Chondrocyte (in vitro differentiated cells): ENCODE data around the gene SCIMP. TPM values are rescaled to one million over a fixed set of nuclear protein-coding genes. Genes with fewer than 3 reads are reported as not detected.
A peak's percentile ranks its signal among the peaks of the same experiment; 100 is the strongest.

Experiments
- DNase-seq: peaks from one replicate; pipeline ENCODE4 v3.0.0; 2021; ENCODE audit warnings: mixed read lengths, low spot score
- H3K27ac Mint-ChIP-seq: one replicate; pipeline ENCODE4 v1.8.0; 2021; ENCODE audit warnings: mild to moderate bottlenecking, moderate library complexity, mixed read lengths; ENCODE audit not compliant: unreplicated experiment
- H3K27me3 Mint-ChIP-seq: 2 replicates; pipeline ENCODE4 v1.8.0; 2021; ENCODE audit warnings: low read depth, mixed read lengths
- H3K36me3 Mint-ChIP-seq: 2 replicates; pipeline ENCODE4 v1.8.0; 2021; ENCODE audit warnings: low read depth, mixed read lengths
- H3K4me1 Mint-ChIP-seq: 2 replicates; pipeline ENCODE4 v1.8.0; 2021; ENCODE audit warnings: low read depth, mild to moderate bottlenecking, mixed read lengths
- H3K4me3 Mint-ChIP-seq: one replicate; pipeline ENCODE4 v1.8.0; 2021; ENCODE audit warnings: mild to moderate bottlenecking, moderate library complexity, mixed read lengths; ENCODE audit not compliant: unreplicated experiment
- H3K9me3 Mint-ChIP-seq: 2 replicates; pipeline ENCODE4 v1.8.0; 2021; ENCODE audit warnings: low read depth, mixed read lengths
- total RNA-seq: library from RNA; stranded (reverse); gene quantifications from 3 replicates; pipeline ENCODE4 v1.2.1, GENCODE V29; 2021
- TF ChIP-seq, protein P1 (sequence below): fragments of 200-600 bp; sonication (generic); IDR thresholded peaks from 2 replicates; pipeline ENCODE4 v1.5.0; 2021; ENCODE audit warnings: antibody characterized with exemption, mild to moderate bottlenecking, moderate library complexity

The SCIMP gene
- total RNA-seq, 1 donor from 2014 or later: not detected

DNA sequence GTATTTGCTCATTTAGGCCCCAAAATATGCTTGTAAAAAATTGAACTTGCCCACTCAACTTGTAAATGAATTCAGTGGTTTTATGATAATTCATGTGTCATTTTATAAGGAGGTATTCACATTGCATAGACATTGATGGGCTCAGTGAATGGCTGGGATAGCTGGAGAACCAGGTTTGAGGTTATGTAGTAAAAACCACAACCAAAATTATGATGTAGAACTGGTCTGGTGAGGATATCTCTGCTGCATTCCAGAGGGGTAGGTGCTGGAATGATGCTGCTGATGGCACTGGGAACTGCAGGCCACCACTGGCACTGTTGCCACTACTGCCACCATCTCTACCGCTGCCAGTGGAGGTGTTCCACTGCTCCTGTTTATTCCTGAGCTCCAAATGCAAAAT is 25.9 kb upstream of the SCIMP start:
- TF ChIP-seq, protein P1, sequence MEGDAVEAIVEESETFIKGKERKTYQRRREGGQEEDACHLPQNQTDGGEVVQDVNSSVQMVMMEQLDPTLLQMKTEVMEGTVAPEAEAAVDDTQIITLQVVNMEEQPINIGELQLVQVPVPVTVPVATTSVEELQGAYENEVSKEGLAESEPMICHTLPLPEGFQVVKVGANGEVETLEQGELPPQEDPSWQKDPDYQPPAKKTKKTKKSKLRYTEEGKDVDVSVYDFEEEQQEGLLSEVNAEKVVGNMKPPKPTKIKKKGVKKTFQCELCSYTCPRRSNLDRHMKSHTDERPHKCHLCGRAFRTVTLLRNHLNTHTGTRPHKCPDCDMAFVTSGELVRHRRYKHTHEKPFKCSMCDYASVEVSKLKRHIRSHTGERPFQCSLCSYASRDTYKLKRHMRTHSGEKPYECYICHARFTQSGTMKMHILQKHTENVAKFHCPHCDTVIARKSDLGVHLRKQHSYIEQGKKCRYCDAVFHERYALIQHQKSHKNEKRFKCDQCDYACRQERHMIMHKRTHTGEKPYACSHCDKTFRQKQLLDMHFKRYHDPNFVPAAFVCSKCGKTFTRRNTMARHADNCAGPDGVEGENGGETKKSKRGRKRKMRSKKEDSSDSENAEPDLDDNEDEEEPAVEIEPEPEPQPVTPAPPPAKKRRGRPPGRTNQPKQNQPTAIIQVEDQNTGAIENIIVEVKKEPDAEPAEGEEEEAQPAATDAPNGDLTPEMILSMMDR: no peak
- DNase-seq: no peak
- Mint-ChIP-seq H3K36me3 (no peaks in the 10 kb centered on the region), H3K9me3 (no peaks in the 10 kb centered on the region), H3K4me1 (no peaks in the 10 kb centered on the region), H3K4me3 (no peak overlapping the region), H3K27ac (no peak overlapping the region), H3K27me3 (no peaks in the 10 kb centered on the region)

DNA sequence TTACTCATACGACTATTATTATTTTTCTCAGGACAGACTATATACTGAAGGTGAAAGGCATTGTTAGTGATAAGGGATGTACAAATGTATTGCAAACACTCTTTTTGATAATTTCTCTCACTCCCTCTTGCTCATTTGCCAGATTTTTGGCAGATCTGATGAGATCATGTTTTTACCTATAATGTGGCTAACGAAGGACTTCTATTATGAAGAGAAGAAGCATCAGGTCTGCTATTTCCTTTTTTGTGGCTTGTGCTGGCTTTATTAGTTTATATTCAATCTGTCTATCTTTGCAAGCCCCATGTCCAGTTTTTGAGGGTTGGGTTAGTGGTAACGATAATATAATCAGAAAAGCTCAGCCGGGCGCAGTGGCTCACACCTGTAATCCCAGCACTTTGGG is 22.5 kb upstream of the SCIMP start:
- no peaks in the 10 kb centered on the region for H3K36me3 Mint-ChIP-seq
- TF ChIP-seq, protein P1: no peak
- H3K4me3 Mint-ChIP-seq: no peak overlapping the region
- H3K9me3 Mint-ChIP-seq: no peaks in the 10 kb centered on the region
- no peaks in the 10 kb centered on the region for H3K4me1 Mint-ChIP-seq
- H3K27ac Mint-ChIP-seq: no peak overlapping the region
- H3K27me3 Mint-ChIP-seq: no peaks in the 10 kb centered on the region
- DNase-seq: no peak

DNA sequence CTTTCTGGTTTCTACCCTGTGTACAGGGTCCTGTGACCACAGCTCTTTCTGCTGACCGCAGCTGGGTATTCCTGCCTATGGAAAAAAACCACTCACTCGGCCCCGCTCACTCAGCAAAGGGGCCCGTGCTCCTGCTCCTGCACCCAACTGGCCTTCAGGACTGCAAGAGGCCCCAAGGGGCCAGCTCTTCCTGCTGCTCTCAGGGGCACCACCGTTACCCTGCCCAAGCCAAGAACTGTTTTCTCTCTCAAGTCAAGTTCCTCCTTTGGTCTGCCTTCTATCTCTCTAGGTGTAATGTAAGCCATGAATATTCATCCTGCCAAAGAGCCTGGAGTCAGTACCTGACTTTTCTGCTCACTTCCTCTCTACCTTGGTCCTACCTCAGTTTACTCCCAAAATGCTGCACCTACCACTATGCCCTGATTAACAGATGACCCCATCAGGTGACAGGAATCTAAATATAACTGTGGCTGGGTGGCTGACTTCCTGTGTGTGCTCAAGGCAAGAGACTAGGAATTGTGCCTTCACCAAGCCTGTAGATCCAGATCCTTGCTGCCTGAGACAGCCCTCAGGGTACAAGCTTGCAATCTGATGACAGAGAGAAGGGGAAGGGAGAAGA is 20.4 kb upstream of the SCIMP start:
- Mint-ChIP-seq H3K27ac (no peak overlapping the region), H3K4me3 (no peak overlapping the region), H3K9me3 (no peaks in the 10 kb centered on the region), H3K36me3 (no peaks in the 10 kb centered on the region), H3K27me3 (no peaks in the 10 kb centered on the region), H3K4me1 (no peaks in the 10 kb centered on the region)
- DNase-seq: no peak
- TF ChIP-seq, protein P1: no peak

DNA sequence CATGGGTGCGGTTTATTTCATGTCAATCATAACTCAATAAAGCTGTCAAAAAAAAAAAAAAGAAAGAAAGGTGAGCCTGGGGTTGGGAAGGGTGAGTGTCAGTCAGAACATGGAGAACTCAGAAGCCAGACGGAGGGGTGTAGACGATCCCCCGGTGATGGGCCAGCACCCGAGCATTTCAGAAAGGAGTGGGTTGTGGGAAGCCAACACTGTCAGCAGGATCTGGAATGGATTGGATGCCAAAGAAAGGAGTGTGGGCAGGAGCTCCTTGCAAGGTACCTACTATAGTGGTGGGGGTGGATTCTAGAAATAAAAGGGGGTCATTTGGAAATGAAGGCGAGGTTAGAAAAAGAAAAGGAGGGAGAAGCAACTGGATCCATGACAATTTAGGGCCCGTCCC is 19.8 kb upstream of the SCIMP start:
- TF ChIP-seq, protein P1: no peak
- H3K4me3 Mint-ChIP-seq: no peak overlapping the region

DNA sequence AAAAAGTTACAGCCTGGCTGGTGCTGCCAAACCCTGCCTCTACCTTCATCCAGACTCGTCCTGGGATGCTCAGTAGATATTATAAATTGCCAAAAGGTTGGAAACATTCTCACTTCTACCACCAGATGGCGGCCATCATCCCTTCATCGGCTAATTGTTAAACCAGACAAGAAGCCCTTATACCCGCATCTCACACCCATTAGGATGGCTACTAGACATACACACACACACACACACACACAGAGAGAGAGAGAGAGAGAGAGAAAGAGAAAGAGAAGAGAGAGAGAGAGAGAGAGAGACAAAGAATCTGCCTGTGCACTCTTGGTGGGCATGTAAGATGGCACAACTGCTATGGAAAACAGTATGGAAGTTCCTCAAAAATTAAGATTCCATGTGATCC is 15.0 kb upstream of the SCIMP start:
- Mint-ChIP-seq H3K27me3 (no peaks in the 10 kb centered on the region), H3K4me1 (peaks cover 4% of the 10 kb centered on the region), H3K36me3 (no peaks in the 10 kb centered on the region), H3K27ac (no peak overlapping the region), H3K9me3 (no peaks in the 10 kb centered on the region), H3K4me3 (no peak overlapping the region)
- TF ChIP-seq, protein P1: peak; percentile 82
- DNase-seq: no peak

More for the DNA sequence above, 19.8 kb upstream of the SCIMP start:
- no peaks in the 10 kb centered on the region for H3K9me3 Mint-ChIP-seq
- peaks cover 4% of the 10 kb centered on the region for H3K4me1 Mint-ChIP-seq
- H3K27me3 Mint-ChIP-seq: no peaks in the 10 kb centered on the region
- no peaks in the 10 kb centered on the region for H3K36me3 Mint-ChIP-seq
- DNase-seq: no peak
- H3K27ac Mint-ChIP-seq: no peak overlapping the region
